IMR-90 (cell line): ENCODE measurements around the gene GRIK3. TPM values are rescaled to one million over a fixed set of nuclear protein-coding genes. Genes with fewer than 3 reads are reported as not detected.

Source experiments
- ATAC-seq: fragments of 200-7000 bp; cut with Tn5 transposase; 2 replicates; pipeline ENCODE4 v1.9.1; 2020; ENCODE audit warnings: low read depth, mild to moderate bottlenecking, moderate library complexity
- BruUV-seq: library from RNA; stranded (reverse); fragments of 400-500 nt; replicated peaks from 2 replicates; lab custom pipeline; 2021; lab: Mats Ljungman, UMichigan
- CTCF ChIA-PET: fragments of 300-600 bp; formaldehyde crosslinking; extraction: SDS; loops from one replicate; lab custom pipeline; 2021; ENCODE audit warnings: antibody characterized with exemption; lab: Yijun Ruan, JAX
- POLR2A ChIA-PET: fragments of 300-600 bp; sonication (Branson Sonifier 250); formaldehyde crosslinking; loops from one replicate; lab custom pipeline; 2022; ENCODE audit warnings: antibody characterized with exemption; ENCODE audit not compliant: unreplicated experiment; lab: Charles Lee
- DNase-seq: peaks from one replicate; pipeline ENCODE4 v3.0.0; 2013
- H2AFZ ChIP-seq: replicated peaks from 2 replicates; pipeline ENCODE3; 2013; ENCODE audit warnings: low read length, mild to moderate bottlenecking; ENCODE audit not compliant: poor library complexity
- H2AK5ac ChIP-seq: 2 replicates; pipeline ENCODE4 v1.6.1; 2013; ENCODE audit warnings: low read depth, low read length, inconsistent platforms
- H2AK9ac ChIP-seq: replicated peaks from 2 replicates; pipeline ENCODE3; 2013; ENCODE audit warnings: mild to moderate bottlenecking, low read depth, low read length, moderate library complexity; ENCODE audit not compliant: poor library complexity
- H2BK120ac ChIP-seq: 2 replicates; pipeline ENCODE4 v1.6.1; 2013; ENCODE audit warnings: low read depth, low read length, inconsistent platforms
- H2BK15ac ChIP-seq: 3 replicates; pipeline ENCODE4 v1.6.1; 2013; ENCODE audit warnings: low read depth, low read length, inconsistent platforms
- H2BK20ac ChIP-seq: 2 replicates; pipeline ENCODE4 v1.6.1; 2013; ENCODE audit warnings: low read depth, mild to moderate bottlenecking, inconsistent platforms, low read length, moderate library complexity
- H2BK5ac ChIP-seq: 2 replicates; pipeline ENCODE4 v1.6.1; 2013; ENCODE audit warnings: mild to moderate bottlenecking, low read depth, low read length, inconsistent platforms; ENCODE audit not compliant: poor library complexity, severe bottlenecking
- H3K14ac ChIP-seq: replicated peaks from 2 replicates; pipeline ENCODE4 v1.6.1; 2013; ENCODE audit warnings: low read depth, low read length, inconsistent platforms
- H3K18ac ChIP-seq: 2 replicates; pipeline ENCODE4 v1.6.1; 2013; ENCODE audit warnings: low read depth, low read length, control low read depth
- H3K23ac ChIP-seq: 2 replicates; pipeline ENCODE4 v1.6.1; 2013; ENCODE audit warnings: low read depth, low read length, inconsistent platforms
- H3K27ac ChIP-seq: 2 replicates; pipeline ENCODE4 v1.5.1; 2013; ENCODE audit warnings: mild to moderate bottlenecking, control low read depth, low read length; ENCODE audit not compliant: insufficient read depth
- H3K27me3 ChIP-seq: 2 replicates; pipeline ENCODE4 v1.6.1; 2013; ENCODE audit warnings: low read length; ENCODE audit not compliant: control insufficient read depth, insufficient read depth
- H3K36me3 ChIP-seq: 2 replicates; pipeline ENCODE4 v1.6.1; 2013; ENCODE audit warnings: low read length, mixed read lengths; ENCODE audit not compliant: control insufficient read depth, insufficient read depth
- H3K4ac ChIP-seq: 2 replicates; pipeline ENCODE4 v1.6.1; 2013; ENCODE audit warnings: low read depth, low read length, inconsistent platforms
- H3K4me1 ChIP-seq: 2 replicates; pipeline ENCODE4 v1.6.1; 2013; ENCODE audit warnings: low read length, mixed read lengths; ENCODE audit not compliant: control insufficient read depth, insufficient read depth
- H3K4me2 ChIP-seq: 2 replicates; pipeline ENCODE4 v1.6.1; 2013; ENCODE audit warnings: low read depth, mild to moderate bottlenecking, control low read depth, low read length, moderate library complexity
- H3K4me3 ChIP-seq: 2 replicates; pipeline ENCODE4 v1.5.1; 2013; ENCODE audit warnings: low read depth, mild to moderate bottlenecking, control low read depth, low read length, moderate library complexity; ENCODE audit not compliant: insufficient read depth
- H3K56ac ChIP-seq: 2 replicates; pipeline ENCODE4 v1.6.1; 2013; ENCODE audit warnings: low read length, inconsistent platforms; ENCODE audit not compliant: insufficient read depth; ENCODE audit errors: extremely low read depth
- H3K79me1 ChIP-seq, 2 experiments: 2 replicates each; pipeline ENCODE4 v1.6.1; 2013; ENCODE audit warnings: low read length in 2 of 2, inconsistent platforms in 1 of 2, low read depth in 1 of 2
- H3K9ac ChIP-seq: 2 replicates; pipeline ENCODE4 v1.6.1; 2013; ENCODE audit warnings: low read depth, low read length, control low read depth
- H3K9me1 ChIP-seq: 2 replicates; pipeline ENCODE4 v1.6.1; 2013; ENCODE audit warnings: low read length, inconsistent platforms; ENCODE audit not compliant: insufficient read depth
- H3K9me3 ChIP-seq: 2 replicates; pipeline ENCODE4 v1.6.1; 2013; ENCODE audit warnings: low read length; ENCODE audit not compliant: control insufficient read depth, insufficient read depth
- H4K20me1 ChIP-seq: 2 replicates; pipeline ENCODE4 v1.6.1; 2013; ENCODE audit warnings: low read length, inconsistent platforms; ENCODE audit not compliant: insufficient read depth
- H4K5ac ChIP-seq: 2 replicates; pipeline ENCODE4 v1.6.1; 2013; ENCODE audit warnings: mild to moderate bottlenecking, low read depth, low read length, control low read depth
- H4K8ac ChIP-seq, 2 experiments: 2 replicates each; pipeline ENCODE4 v1.6.1; 2013; ENCODE audit warnings: low read depth in 2 of 2, low read length in 2 of 2, control low read depth in 1 of 2, inconsistent platforms in 1 of 2
- H4K91ac ChIP-seq: 2 replicates; pipeline ENCODE4 v1.6.1; 2013; ENCODE audit warnings: low read depth, low read length, inconsistent platforms; ENCODE audit not compliant: insufficient read depth
- CHD1 ChIP-seq: IDR thresholded peaks from 2 replicates; pipeline ENCODE4 v1.6.1; 2012; ENCODE audit warnings: low read depth, low read length, improper control_type of control experiment
- WGBS, 2 experiments: methylation state at CpG; one replicate each; pipeline versions ENCODE4 v1.1.5 to v1.1.7; 2013; ENCODE audit warnings: missing lambda C conversion rate in 2 of 2; ENCODE audit not compliant: insufficient read length in 1 of 2; ENCODE audit errors: extremely low coverage in 2 of 2; 5-methylcytosine and 5-hydroxymethylcytosine counted together
- dilution Hi-C: fragments of 300-500 bp; cut with HindIII; formaldehyde crosslinking; loops from one replicate; pipeline ENCODE4 v1.14.3; 2018; ENCODE audit warnings: low sequenced_read_pairs; ENCODE audit not compliant: unreplicated experiment
- in situ Hi-C: fragments of 300-500 bp; cut with MboI; formaldehyde crosslinking; loops from 3 replicates; pipeline ENCODE4 v1.14.3; 2019; ENCODE audit warnings: low sequenced_read_pairs, inconsistent platforms, mixed read lengths
- intact Hi-C: fragments of 100-400 bp; cut with micrococcal nuclease; formaldehyde crosslinking; loops from 2 replicates; pipeline ENCODE4 v1.10.0; 2022
- polyA plus RNA-seq, 3 experiments: library from polyadenylated mRNA; depleted of rRNA; stranded (reverse); fragments of >200 nt; gene quantifications; 2 replicates each; pipeline ENCODE4 v1.2.3, GENCODE V29; 2012; ENCODE audit warnings: low replicate concordance in 1 of 3
- total RNA-seq: library from RNA; depleted of rRNA; stranded (reverse); fragments of >200 nt; gene quantifications from 2 replicates; pipeline ENCODE4 v1.2.3, GENCODE V29; 2012

The GRIK3 gene
- total and polyA plus RNA-seq, 2 of the 4 experiments (the other 2 are of a cell fraction), result not detected

DNA sequence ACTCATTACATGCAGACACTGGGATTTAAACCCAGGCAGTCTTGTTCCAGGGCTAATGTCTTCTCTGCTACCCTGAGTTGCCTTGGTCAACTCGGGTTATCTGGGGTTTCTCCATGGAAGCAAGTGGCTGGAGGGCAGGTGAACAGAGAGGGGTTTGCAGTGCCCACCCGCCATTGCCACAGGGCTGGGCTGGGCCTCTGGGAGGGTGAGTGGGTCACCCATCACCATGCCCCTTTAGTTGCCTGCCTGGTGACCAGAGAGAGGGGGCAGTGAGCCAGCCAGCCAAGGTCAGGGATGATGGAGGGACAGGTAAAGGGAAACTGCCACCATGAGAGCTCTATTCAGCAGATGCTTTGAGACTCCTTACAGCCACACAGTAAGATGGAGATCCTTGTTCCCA is 53.2 kb downstream of the GRIK3 start:
- Histone ChIP-seq H3K23ac (no peak overlapping the region), H3K56ac (no peak overlapping the region), H2BK15ac (no peak overlapping the region), H3K18ac (no peak overlapping the region), H3K27ac (no peak overlapping the region), H3K9ac (no peak overlapping the region), H3K79me1 (no peaks in the 10 kb centered on the region), H4K5ac (no peak overlapping the region), H2BK20ac (no peak overlapping the region), H3K4me1 (no peaks in the 10 kb centered on the region), H2BK120ac (no peak overlapping the region), H4K20me1 (no peaks in the 10 kb centered on the region), H2BK5ac (no peak overlapping the region), H3K9me1 (no peaks in the 10 kb centered on the region), H2AK5ac (no peak overlapping the region), H3K14ac (no peak overlapping the region), H3K36me3 (no peaks in the 10 kb centered on the region), H2AK9ac (no peak overlapping the region), H3K4me3 (no peak overlapping the region), H3K4me2 (no peak overlapping the region), H3K4ac (no peak overlapping the region), H4K8ac (no peak overlapping the region), H2AFZ (no peak overlapping the region), H4K91ac (no peak overlapping the region), H3K9me3 (peaks cover 3% of the 10 kb centered on the region; the same call in 1 of the 2 replicates), H3K27me3 (no peaks in the 10 kb centered on the region)
- TF ChIP-seq CHD1, result no peak
- in situ Hi-C loops (no loop called here), intact Hi-C loops (no loop called here), dilution Hi-C loops (no loop called here)
- no TSS peak for BruUV-seq
- ChIA-PET POLR2A (no interaction called here), CTCF (no interaction called here)
- DNase-seq (no peak), ATAC-seq (no peak)
- WGBS, 2 experiments, result no CpG with 5 or more reads among the region's 2 CpGs
